Cardiac muscle cell (in vitro differentiated cells and primary cell): Measurements from ENCODE around the gene SAP30L. TPM values are rescaled to one million over a fixed set of nuclear protein-coding genes. Genes with fewer than 3 reads are reported as not detected.

Experiments used
- DNase-seq, 2 donors: peaks; one replicate each; pipeline versions ENCODE4 v3.0.0 to v3.0.0-alpha.2; 2010 to 2017; ENCODE audit warnings: low read depth in 1 of 2, low spot score in 1 of 2
- H3K27ac ChIP-seq: fragments of 200-600 bp; sonication (generic); 2 replicates; pipeline ENCODE4 v1.5.1; 2016
- H3K27me3 ChIP-seq: fragments of 200-600 bp; sonication (generic); 2 replicates; pipeline ENCODE4 v1.6.0; 2016; ENCODE audit warnings: control low read depth
- H3K36me3 ChIP-seq: fragments of 200-600 bp; sonication (generic); 2 replicates; pipeline ENCODE4 v1.5.1; 2016; ENCODE audit warnings: control low read depth
- H3K4me1 ChIP-seq: fragments of 200-600 bp; sonication (generic); 2 replicates; pipeline ENCODE4 v1.8.1; 2017; ENCODE audit warnings: low read depth, mild to moderate bottlenecking, mixed run types
- H3K4me3 ChIP-seq: fragments of 200-600 bp; sonication (generic); 2 replicates; pipeline ENCODE4 v1.5.1; 2016; ENCODE audit warnings: mild to moderate bottlenecking
- H3K9me3 ChIP-seq: fragments of 200-600 bp; sonication (generic); 2 replicates; pipeline ENCODE4 v1.5.1; 2017; ENCODE audit warnings: low read depth, mild to moderate bottlenecking, control low read depth
- polyA plus RNA-seq: library from polyadenylated mRNA; unstranded; fragments of >200 nt; fragmentation: Nextera tagmentation; extraction: Ambion mirVana; gene quantifications from 2 replicates; pipeline ENCODE4 v1.2.1, GENCODE V29; 2016
- total RNA-seq: library from RNA; depleted of rRNA; stranded (reverse); fragments of >200 nt; gene quantifications from 2 replicates; pipeline ENCODE4 v1.2.3, GENCODE V29; 2016
- TF ChIP-seq, protein P1 (sequence below): IDR thresholded peaks from 2 replicates; pipeline ENCODE4 v1.5.1; 2012; ENCODE audit warnings: low read depth, mild to moderate bottlenecking, low read length

The SAP30L gene
- total and polyA plus RNA-seq, 2 experiments from 2014 or later: 15.5 to 37.5 TPM

DNA sequence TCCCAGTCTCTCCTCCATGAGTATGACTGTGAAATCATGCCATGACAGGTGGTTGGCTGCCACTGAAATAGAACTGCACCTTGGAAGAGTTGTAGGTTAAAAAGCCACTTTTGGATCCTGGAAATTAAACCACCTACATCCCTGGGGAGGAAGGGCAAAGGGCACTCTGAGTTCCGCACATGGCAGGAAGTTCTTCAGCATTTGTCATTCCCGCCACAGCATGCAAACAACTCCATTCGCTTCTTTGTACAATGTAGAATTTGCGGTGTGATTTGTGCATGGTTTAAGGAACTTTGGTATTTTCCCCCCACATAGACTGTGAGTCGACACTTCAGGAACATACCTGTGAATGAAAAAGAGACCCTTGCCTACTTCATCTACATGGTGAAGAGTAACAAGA lies 9.8 kb downstream of the SAP30L start:
- Histone ChIP-seq H3K36me3 (peaks cover 46% of the 10 kb centered on the region), H3K27me3 (no peaks in the 10 kb centered on the region), H3K4me3 (no peak overlapping the region), H3K4me1 (no peaks in the 10 kb centered on the region), H3K9me3 (no peaks in the 10 kb centered on the region), H3K27ac (no peak overlapping the region)
- TF ChIP-seq, protein P1, sequence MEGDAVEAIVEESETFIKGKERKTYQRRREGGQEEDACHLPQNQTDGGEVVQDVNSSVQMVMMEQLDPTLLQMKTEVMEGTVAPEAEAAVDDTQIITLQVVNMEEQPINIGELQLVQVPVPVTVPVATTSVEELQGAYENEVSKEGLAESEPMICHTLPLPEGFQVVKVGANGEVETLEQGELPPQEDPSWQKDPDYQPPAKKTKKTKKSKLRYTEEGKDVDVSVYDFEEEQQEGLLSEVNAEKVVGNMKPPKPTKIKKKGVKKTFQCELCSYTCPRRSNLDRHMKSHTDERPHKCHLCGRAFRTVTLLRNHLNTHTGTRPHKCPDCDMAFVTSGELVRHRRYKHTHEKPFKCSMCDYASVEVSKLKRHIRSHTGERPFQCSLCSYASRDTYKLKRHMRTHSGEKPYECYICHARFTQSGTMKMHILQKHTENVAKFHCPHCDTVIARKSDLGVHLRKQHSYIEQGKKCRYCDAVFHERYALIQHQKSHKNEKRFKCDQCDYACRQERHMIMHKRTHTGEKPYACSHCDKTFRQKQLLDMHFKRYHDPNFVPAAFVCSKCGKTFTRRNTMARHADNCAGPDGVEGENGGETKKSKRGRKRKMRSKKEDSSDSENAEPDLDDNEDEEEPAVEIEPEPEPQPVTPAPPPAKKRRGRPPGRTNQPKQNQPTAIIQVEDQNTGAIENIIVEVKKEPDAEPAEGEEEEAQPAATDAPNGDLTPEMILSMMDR: no peak
- DNase-seq: no peak

DNA sequence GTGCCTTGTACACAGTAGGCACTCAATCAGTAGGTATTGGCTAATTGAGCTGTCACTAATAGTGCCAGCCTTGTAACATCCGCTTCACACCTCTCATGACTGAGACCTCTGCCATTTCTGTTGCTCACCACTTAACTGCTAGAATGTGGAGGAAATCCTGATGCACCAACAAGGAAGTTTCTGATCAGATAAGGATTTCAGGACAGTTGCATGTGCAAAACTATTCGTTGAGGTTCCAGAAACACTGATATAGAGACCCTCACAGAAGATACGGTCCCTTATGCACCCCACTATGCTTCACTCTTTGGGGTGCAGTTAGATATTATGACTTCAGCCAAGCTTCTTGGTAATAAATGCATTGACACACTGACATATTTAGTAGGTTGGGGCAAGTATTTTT lies 10.7 kb downstream of the SAP30L start:
- H3K36me3 ChIP-seq: peaks cover 41% of the 10 kb centered on the region
- no peaks in the 10 kb centered on the region for H3K9me3 ChIP-seq
- H3K4me1 ChIP-seq: no peaks in the 10 kb centered on the region
- no peaks in the 10 kb centered on the region for H3K27me3 ChIP-seq
- H3K4me3 ChIP-seq: no peak overlapping the region
- H3K27ac ChIP-seq: no peak overlapping the region
- no peak for DNase-seq
- TF ChIP-seq, protein P1: no peak

DNA sequence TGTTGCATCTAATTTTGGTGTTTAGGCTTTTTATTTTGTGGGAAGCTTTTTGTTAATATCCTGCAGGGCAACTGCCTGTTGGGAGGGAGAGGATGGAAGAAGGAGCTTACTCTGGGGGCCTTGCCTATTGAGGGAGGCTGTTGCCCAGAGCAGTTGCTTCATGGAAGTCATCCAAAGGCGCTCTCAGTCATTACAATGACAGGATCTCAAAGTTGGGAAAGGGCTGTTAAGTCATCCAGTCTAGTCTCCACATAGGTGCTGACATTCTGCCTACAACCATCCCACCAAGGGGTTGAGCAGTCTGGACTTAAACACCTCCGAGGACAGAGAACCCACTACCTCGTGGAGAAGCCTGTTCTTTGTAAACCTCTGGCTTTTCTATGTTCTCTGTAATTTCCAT lies 13.2 kb downstream of the SAP30L start:
- H3K9me3 ChIP-seq: no peaks in the 10 kb centered on the region
- no peak for DNase-seq
- TF ChIP-seq, protein P1: no peak
- no peaks in the 10 kb centered on the region for H3K27me3 ChIP-seq
- H3K36me3 ChIP-seq: peaks cover 31% of the 10 kb centered on the region
- no peak overlapping the region for H3K27ac ChIP-seq
- no peaks in the 10 kb centered on the region for H3K4me1 ChIP-seq
- H3K4me3 ChIP-seq: no peak overlapping the region

DNA sequence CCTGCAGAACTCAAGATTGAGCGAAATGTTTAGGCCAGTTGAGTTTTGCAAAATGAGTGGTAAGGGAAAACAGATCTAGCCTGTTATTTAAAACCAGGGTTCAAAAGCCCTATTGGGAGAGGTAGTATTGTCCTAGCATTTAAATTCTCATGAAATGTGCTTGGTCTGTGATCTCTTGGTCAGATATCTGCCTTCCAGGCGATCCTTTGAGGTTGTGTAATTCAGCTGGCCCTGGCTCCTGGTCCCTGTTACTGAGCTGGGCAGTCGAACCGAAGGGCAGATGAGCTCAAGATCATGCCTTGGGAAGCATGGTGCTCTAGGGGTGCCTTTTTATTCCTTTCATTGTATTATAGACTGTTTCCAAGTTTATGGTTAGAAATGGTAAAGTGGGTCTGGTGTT lies 14.4 kb downstream of the SAP30L start:
- TF ChIP-seq, protein P1: no peak
- Histone ChIP-seq H3K9me3 (no peaks in the 10 kb centered on the region), H3K27ac (no peak overlapping the region), H3K4me1 (no peaks in the 10 kb centered on the region), H3K36me3 (peaks cover 19% of the 10 kb centered on the region), H3K4me3 (no peak overlapping the region), H3K27me3 (peaks cover 4% of the 10 kb centered on the region)
- no peak for DNase-seq

DNA sequence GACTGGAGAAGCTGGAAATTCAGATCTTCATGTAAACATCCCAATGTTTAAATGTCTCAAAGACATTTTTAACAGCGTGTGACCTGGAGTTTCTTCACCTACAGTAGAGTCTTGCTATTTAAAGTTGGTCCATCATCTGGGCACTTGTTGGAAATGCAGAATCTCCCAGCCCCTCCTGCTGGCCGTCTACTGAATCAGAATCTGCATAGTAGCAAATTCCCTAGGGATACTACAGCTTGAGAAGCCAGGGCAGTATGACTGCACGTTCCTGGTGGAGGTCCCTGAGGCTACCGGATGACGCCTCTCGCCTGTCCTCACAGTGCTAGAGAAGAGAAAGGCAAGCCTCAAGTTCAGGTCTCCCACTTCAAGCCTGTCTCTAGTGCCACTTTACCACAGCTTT lies 15.7 kb downstream of the SAP30L start:
- Histone ChIP-seq H3K27me3 (peaks cover 10% of the 10 kb centered on the region), H3K4me1 (no peaks in the 10 kb centered on the region), H3K4me3 (no peak overlapping the region), H3K36me3 (peaks cover 7% of the 10 kb centered on the region), H3K9me3 (no peaks in the 10 kb centered on the region), H3K27ac (no peak overlapping the region)
- DNase-seq: peak; percentile 56 to 60
- TF ChIP-seq, protein P1: peak; percentile 30

DNA sequence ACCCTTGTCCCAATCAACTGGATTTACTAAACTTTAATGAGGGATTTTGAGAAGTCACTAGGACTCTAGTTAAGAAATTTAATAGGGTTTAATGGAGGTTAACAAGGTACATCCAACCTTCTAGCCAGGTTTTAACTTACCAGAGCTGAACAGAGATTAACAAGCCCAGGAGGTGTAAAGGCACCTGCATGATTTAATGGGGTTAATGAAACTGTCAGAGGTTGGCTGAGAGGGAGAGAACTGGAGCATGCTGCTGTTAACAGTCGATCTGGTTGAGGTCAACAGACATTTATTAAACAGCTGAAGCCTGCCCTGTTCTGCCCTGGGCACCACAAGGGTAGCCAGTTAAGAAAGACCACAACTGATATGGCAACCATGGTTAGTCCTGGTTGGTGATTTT lies 18.6 kb downstream of the SAP30L start:
- no peak for DNase-seq
- Histone ChIP-seq H3K9me3 (no peaks in the 10 kb centered on the region), H3K27me3 (peaks cover 17% of the 10 kb centered on the region), H3K27ac (no peak overlapping the region), H3K4me1 (peaks cover 6% of the 10 kb centered on the region), H3K36me3 (no peaks in the 10 kb centered on the region), H3K4me3 (no peak overlapping the region)
- TF ChIP-seq, protein P1: no peak
